GM04504 (cell line): ENCODE data around the gene PCNA.
"Not testable (repeated sequence)": the region's sequence is repeated elsewhere in the genome, so short reads cannot be mapped to it uniquely, and the experiment has no call there.

Experiments used
- DNase-seq: peaks from one replicate; pipeline ENCODE4 v3.0.0-alpha.2; 2012; ENCODE audit warnings: low read depth

The PCNA gene

GRCh38 chr20:5096463-5096862, 23.3 kb downstream of the PCNA start:
- no peak for DNase-seq

GRCh38 chr20:5095931-5096330, 23.8 kb downstream of the PCNA start:
- no peak for DNase-seq

- DNase-seq = no peak
These were observed 24.3 kb downstream of the PCNA start for GRCh38 chr20:5095454-5095853.

GRCh38 chr20:5092765-5093339, 26.9 kb downstream of the PCNA start:
- no peak for DNase-seq

- DNase-seq = no peak
These were observed 27.9 kb downstream of the PCNA start for GRCh38 chr20:5091902-5092301.

GRCh38 chr20:5090191-5090590, 29.6 kb downstream of the PCNA start:
- DNase-seq = no peak

GRCh38 chr20:5088688-5089087, 31.1 kb downstream of the PCNA start:
- no peak for DNase-seq

DNA sequence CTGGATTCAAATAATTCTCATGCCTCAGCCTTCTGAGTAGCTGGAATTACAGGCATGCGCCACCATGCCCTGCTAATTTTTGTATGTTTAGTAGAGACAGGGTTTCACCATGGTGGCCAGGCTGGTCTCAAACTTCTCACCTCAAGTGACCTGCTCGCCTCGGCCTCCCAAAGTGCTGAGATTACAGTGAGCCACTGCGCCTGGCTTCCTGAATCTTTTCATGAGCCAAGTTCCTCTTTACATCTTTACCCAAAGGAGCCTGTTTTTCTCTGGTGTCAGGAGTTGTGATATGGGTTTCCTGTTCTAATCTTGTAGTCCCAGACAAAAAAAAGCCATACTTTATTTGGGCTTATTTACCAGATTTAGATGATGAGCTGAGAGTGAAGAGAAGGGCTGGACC, 34.4 kb downstream of the PCNA start:
- DNase-seq = no peak

DNA sequence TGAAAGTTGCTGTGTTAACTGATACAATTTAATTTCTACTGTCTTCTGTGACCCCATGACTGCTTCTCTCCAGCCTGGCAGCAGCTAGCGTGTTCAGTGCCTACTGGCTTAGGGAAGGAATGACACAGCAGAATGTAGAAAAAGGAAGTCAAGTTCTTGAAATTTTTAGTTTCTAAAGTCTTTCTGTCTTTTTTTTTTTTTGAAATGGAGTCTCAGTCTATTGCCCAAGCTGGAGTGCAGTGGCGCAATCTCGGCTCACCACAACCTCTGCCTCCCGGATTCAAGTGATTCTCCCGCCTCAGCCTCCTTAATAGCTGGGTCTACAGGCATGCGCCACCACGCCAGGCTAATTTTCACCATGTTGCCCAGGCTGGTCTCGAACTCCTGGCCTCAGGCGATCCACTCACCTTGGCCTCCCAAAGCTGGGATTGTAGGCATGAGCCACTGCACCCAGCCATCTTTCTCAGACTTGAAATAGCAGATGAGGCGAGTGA, 39.3 kb downstream of the PCNA start:
- peak; percentile 26 for DNase-seq

DNA sequence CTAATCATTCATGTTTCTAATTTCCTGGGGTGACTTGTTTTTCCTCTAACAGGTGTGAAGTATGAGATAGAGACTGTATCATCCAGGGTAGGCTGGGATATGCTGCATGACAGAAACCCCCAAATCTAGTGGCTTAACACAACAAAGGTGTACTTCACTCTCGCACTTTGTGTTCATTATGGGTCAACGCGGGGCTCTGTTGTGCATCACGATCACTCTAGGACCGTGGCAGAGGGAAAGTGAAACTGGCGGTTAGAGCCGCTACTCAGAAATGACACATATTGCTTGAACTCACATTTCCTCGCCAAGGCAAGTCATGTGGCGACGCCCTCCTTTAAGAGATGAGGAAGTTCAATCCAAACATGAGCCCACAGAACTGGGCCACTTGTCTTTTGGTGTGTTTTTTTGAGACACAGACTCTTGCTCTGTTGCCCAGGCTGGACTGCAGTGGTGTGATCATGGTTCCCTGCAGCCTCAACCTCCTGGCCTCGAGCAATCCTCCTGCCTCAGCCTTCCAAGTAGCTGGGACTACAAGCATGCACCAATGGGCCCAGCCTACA, 41.3 kb downstream of the PCNA start:
- no peak for DNase-seq

DNA sequence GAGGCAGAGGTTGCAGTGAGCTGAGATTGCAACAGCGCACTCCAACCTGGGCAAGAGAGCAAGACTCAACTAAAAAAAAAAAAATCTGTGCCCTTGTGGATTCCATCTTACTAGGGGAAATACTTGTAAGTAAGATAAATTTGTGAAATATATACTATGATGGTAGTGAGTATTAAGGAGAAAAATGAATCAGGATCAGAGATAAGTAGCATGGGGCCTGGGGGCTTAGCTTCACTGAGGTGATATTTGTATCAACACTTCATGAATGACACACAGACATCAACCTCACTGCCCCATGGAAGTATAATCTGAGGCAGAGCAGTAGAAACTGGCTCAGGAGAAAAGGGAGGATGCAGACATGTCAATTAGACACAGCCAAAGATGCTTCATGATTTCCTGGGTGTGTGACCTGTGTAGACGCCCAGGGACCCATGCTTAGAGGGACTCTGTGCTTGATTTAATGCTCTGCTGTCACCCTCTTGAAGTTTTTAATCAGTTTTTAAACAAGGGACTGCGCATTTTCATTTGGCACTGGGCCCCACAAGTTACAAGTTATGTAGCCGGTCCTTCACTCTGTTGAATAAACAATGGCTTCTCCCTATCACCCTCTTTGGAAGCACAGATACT, 41.9 kb downstream of the PCNA start:
- DNase-seq = no peak

DNA sequence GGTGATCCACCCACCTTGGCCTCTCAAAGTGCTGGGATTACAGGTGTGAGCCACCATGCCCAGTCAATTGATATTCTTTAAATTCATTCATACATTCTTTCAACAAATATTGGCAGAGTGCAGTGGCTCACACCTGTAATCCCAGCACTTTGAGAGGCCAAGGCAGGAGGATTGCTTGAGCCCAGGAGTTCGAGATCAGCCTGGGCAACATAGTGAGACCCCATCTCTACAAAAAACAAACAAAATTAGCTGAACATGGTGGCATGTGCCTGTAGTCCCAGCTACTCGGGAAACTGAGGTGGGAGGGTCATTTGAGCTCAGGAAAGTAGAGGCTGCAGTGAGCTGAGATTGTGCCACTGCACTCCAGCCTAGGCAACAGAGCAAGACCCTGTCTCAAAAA, 42.8 kb downstream of the PCNA start:
- DNase-seq = not testable (repeated sequence)

- no peak for DNase-seq
These were observed 45.5 kb downstream of the PCNA start for GRCh38 chr20:5074232-5074674.

GRCh38 chr20:5073660-5074231, 46.0 kb downstream of the PCNA start:
- no peak for DNase-seq

DNA sequence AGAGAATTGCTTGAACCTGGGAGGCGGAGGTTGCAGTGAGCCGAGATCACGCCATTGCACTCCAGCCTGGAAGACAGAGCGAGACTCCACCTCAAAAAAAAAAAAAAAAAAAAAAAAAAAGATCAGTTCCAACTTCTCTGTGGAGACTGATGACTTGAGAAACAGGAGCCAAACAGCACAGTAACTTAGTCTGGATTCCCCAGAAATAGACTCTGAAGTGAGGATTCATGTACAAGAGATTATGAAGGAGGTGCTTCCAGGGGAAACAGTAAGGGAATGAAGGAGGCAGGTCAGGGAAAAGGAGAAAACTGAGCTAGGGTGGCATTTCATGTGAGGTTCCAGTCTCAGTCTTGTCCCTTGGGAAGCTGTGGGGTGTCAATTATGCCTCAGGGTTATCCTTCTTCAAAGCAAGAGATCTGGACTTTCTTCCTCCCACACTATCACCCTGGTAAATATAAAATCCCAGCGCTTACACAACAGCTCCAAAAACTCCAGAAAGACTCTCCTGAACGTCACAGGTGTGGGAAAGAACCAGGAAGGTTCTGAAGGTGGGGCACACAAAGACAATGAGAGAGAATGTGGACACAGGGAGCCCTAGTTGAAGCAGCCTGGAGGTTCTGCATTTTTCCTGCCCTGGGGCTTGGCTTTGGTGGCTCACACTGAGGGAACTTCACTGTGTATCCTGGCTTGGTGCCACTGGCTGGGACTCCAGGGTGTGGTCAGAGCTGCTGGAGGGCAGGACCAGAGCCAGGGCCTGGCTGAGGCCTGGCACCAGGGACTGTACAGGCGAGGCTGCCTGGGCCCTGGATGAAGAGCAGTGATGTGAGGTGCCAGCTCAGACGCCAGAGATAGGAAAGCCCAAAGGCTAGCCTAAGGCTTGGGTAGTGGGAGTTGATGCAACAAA, 46.8 kb downstream of the PCNA start:
- peak; percentile 58 for DNase-seq

DNA sequence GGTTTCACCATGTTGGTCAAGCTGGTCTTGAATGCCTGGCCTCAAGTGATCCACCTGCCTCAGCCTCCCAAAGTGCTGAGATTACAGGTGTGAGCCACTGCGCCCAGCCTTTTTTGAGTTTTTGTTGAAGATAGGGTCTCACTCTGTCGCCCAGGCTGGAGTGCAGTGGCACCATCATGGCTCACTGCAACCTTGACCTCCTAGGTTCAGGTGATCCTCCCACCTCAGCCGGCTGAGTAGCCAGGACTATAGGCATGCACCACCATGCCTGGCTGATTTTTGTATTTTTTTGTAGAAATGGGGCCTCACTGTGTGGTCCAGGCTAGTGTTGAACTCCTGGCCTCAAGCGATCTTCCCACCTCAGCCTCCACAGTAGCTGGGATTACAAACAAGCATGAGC, 47.8 kb downstream of the PCNA start:
- not testable (repeated sequence) for DNase-seq

DNA sequence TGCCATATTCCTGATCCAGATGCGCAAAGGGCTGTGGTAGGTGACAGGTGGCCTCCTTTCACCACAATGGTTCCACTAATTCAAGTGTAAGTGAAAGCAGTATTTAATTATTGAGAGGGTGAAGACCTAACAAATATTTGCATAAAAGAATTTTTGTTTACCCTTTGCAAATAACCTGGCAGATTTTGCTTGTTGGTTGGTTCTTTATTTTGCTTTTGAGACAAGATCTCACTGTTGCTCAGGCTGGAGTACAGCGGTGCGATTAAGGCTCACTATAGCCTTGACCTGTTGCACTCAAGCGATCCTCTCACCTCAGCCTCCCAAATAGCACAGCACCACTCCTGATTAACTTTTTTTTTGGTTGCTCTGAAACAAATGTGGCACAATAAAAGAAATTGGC, 49.2 kb downstream of the PCNA start:
- DNase-seq = no peak

DNA sequence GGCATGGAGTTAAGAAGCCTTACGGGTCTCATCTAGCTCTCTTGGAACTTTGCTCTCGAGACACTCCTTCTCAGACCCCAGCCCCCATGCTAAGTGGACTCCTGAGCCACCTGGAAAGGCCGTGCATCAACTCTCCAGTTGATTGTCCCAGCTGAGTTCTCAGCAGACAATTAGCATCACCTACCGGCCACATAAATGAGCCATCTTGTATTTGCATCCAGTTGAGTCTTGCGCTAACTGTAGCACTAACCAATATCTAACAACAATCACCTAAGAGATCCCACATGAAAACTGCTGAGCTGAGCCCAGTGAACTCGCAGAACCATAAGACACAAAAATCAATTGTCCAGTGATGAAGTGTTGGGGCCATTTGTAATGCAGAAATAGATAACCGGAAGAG, 49.7 kb downstream of the PCNA start:
- no peak for DNase-seq

DNA sequence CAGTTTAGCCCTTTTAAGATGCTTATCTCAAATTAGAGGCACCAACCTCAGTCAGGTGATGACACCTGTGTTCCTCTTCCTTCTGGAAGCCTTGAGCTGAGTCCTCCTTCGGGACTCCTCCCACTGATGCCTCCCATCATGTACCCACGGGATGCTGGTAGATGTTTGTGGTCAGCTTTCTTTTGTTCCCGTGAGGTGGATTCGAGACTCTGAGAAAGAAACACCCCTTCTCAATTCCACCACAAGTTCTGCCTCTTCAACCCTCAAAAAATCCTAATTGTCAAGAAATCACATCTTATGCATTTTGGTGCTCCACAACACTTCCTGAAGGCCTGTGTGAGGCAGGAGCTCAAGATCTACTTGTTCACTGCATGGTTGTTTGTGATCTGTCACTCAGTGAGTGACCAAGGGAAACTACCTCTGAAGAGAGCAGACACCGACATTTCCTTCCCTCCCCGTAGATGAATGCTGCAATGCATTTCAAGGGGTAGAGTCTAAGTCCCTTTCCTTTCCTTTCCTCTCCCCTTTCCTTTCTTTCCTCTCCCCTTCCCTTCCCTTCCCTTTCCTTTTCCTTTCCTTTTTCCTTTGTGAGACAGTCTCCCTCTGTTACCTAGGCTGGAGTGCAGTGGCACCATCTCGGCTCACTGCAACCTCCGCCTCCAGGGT, 50.5 kb downstream of the PCNA start:
- DNase-seq = no peak

DNA sequence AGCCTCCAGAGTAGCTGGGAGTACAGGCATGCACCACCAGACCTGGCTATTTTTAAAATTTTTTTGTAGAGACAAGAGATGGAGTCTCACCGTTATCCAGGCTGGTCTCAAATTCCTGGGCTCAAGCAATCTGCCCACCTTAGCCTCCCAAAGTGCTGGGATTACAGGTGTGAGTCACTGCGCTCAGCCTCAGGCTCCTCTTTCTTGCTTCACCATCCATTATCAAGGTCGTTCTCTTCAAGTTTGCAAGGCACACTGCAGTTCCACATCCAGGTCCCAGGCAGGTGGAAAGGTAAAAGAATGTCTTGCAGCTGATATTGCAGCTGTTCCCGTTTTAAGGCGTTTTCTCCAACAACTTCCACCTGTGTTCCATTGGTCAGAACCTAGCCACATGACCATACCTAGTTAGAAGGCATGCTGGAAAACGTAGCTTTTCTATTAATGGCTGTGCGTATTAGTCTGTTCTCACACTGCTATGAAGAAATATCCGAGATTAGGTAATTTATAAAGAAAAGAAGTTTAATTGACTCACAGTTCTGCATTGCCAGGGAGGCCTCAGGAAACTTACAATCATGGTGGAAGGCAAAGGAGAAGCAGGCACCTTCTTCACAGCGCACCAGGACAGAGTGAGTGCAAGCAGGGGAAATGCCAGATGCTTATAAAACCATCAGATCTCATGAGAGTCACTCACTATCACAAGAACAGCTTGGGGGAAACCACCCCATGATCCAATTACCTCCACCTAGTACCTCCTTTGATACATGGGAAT, 51.7 kb downstream of the PCNA start:
- DNase-seq = no peak

GRCh38 chr20:5065879-5066383, 53.8 kb downstream of the PCNA start:
- peak; percentile 93 for DNase-seq
